Esophagus squamous epithelium (tissue), 5 donors: Measurements from ENCODE around the gene TUT7. TPM values are rescaled to one million over a fixed set of nuclear protein-coding genes. Genes with fewer than 3 reads are reported as not detected.

ENCODE experiments used
- DNase-seq: peaks from one replicate; lab custom pipeline; 2025; lab: John Stamatoyannopoulos, UW
- H3K27ac ChIP-seq, 4 donors: fragments of 200-600 bp; sonication (generic); one replicate each; pipeline ENCODE4 v1.5.1; 2016 to 2019; ENCODE audit warnings: mild to moderate bottlenecking in 1 of 4
- H3K27me3 ChIP-seq, 4 donors: fragments of 200-600 bp; sonication (generic); 1 replicate in 3 of 4; 2 replicates in 1 of 4; pipeline versions ENCODE4 v1.5.1 to v1.6.0; 2017 to 2021; ENCODE audit warnings: antibody characterized with exemption in 1 of 4
- H3K36me3 ChIP-seq, 3 donors: fragments of 200-600 bp; sonication (generic); one replicate each; pipeline ENCODE4 v1.5.1; 2016 to 2019
- H3K4me1 ChIP-seq, 3 donors: fragments of 200-600 bp; sonication (generic); one replicate each; pipeline ENCODE4 v1.5.1; 2017 to 2019
- H3K4me3 ChIP-seq, 4 donors: fragments of 200-600 bp; sonication (generic); 1 replicate in 3 of 4; 2 replicates in 1 of 4; pipeline ENCODE4 v1.5.1; 2016 to 2019; ENCODE audit warnings: mild to moderate bottlenecking in 2 of 4, moderate library complexity in 1 of 4
- H3K9me3 ChIP-seq, 3 donors: fragments of 200-600 bp; sonication (generic); one replicate each; pipeline ENCODE4 v1.5.1; 2016 to 2019
- CTCF ChIP-seq, 6 experiments: fragments of 450-650 bp in 4 of 6; fragments of 200-600 bp in 2 of 6; sonication (generic) in 2 of 6; IDR thresholded peaks; one replicate each; pipeline ENCODE4 v1.5.1; 2016 to 2019; ENCODE audit warnings: antibody characterized with exemption in 6 of 6, mild to moderate bottlenecking in 4 of 6, moderate library complexity in 4 of 6
- POLR2A ChIP-seq, 4 donors: fragments of 450-650 bp; IDR thresholded peaks; one replicate each; pipeline ENCODE4 v1.6.1; 2017; ENCODE audit warnings: antibody characterized with exemption in 4 of 4, mild to moderate bottlenecking in 4 of 4, moderate library complexity in 3 of 4
- WGBS, 2 donors: methylation state at CpG; one replicate each; pipeline ENCODE4 v1.1.5; 2018; 5-methylcytosine and 5-hydroxymethylcytosine counted together
- intact Hi-C: fragments of 100-400 bp; cut with DNase I; formaldehyde crosslinking; loops from one replicate; pipeline ENCODE4 v1.15.0; 2022
- total RNA-seq, 4 donors: library from RNA; depleted of rRNA; stranded (reverse); fragments of >200 nt; gene quantifications; one replicate each; pipeline ENCODE4 v1.1.0, GENCODE V29; 2016
- donor health status: DM: yes; HTN: yes; CAD: no.

TUT7 gene
- total RNA-seq, 4 donors from 2014 or later = 34.3 to 71.0 (median 54.9) TPM

- peaks cover 0 to 12% (median 0%) of the 10 kb centered on the region in 3 donors for H3K36me3 ChIP-seq
- intact Hi-C loops = loop anchor here (10.0 kb wide), 1 partner anchor 74 kb away; the partner anchor contains the start of gene TUT7
- H3K4me3 ChIP-seq = no peak overlapping the region
- H3K4me1 ChIP-seq = peaks cover 4 to 61% (median 20%) of the 10 kb centered on the region in 3 donors
- DNase-seq = no peak
- H3K27ac ChIP-seq = no peak overlapping the region
- H3K27me3 ChIP-seq = no peaks in the 10 kb centered on the region
- H3K9me3 ChIP-seq = no peaks in the 10 kb centered on the region
- whole genome bisulfite sequencing, 2 donors = 91 to 92% methylated on average over 4 to 5 of the region's 7 CpGs
- TF ChIP-seq POLR2A (IDR thresholded peaks at IDR 0.05) (no peak), CTCF (IDR thresholded peaks at IDR 0.05) (no peak)
Observed at GRCh38 chr9:86280580-86280979, 73.6 kb downstream of the TUT7 start.

DNA sequence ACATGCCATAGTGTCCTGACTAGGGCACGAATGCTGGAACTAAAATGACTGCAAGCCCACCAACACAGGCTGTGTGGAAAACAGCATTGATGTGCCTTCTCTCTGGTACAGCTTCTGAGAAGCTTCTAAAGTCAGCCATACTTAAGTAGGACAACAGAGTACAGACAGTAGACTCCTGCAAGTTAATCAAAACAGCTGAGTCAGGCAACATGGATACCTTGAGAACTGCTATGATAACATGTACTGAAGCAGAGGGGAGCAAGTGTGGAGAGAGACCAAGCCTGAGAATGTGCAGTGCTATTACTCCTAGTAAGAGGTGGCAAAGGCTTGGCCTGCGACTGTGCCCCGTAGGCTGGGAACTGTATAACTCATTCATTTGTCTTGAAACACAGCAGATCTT, 74.4 kb downstream of the TUT7 start:
- Histone ChIP-seq H3K4me3 (no peak overlapping the region), H3K4me1 (peaks cover 4 to 69% (median 20%) of the 10 kb centered on the region in 3 donors)

GRCh38 chr9:86277072-86277471, 77.1 kb downstream of the TUT7 start:
- 62 to 71% methylated on average over 1 of the region's 1 CpG for WGBS, 2 donors
- no peak for DNase-seq
- Histone ChIP-seq H3K36me3 (peaks cover 0 to 31% (median 11%) of the 10 kb centered on the region in 3 donors), H3K4me1 (peaks cover 0 to 62% (median 15%) of the 10 kb centered on the region in 3 donors), H3K4me3 (no peak overlapping the region), H3K27me3 (no peaks in the 10 kb centered on the region), H3K9me3 (no peaks in the 10 kb centered on the region), H3K27ac (no peak overlapping the region)
- TF ChIP-seq POLR2A (IDR thresholded peaks at IDR 0.05) (no peak), CTCF (IDR thresholded peaks at IDR 0.05) (no peak)
- intact Hi-C loops = no loop called here

More for the DNA sequence above, 74.4 kb downstream of the TUT7 start:
- peaks cover 0 to 12% (median 0%) of the 10 kb centered on the region in 3 donors for H3K36me3 ChIP-seq
- DNase-seq = no peak
- 96 to 100% methylated on average over 3 of the region's 3 CpGs for WGBS, 2 donors
- no peaks in the 10 kb centered on the region for H3K27me3 ChIP-seq
- no peak for TF ChIP-seq POLR2A (IDR thresholded peaks at IDR 0.05)
- no peaks in the 10 kb centered on the region for H3K9me3 ChIP-seq
- no peak overlapping the region for H3K27ac ChIP-seq
- intact Hi-C loops = loop anchor here (10.0 kb wide), 1 partner anchor 75 kb away; the partner anchor contains the start of gene TUT7

GRCh38 chr9:86275962-86276361, 78.2 kb downstream of the TUT7 start:
- intact Hi-C loops = no loop called here
- Histone ChIP-seq H3K9me3 (no peaks in the 10 kb centered on the region), H3K27me3 (no peaks in the 10 kb centered on the region), H3K36me3 (peaks cover 0 to 42% (median 21%) of the 10 kb centered on the region in 3 donors), H3K27ac (no peak overlapping the region), H3K4me1 (peaks cover 0 to 55% (median 10%) of the 10 kb centered on the region in 3 donors), H3K4me3 (no peak overlapping the region)
- DNase-seq = no peak
- WGBS, 2 donors = 80 to 87% methylated on average over 3 of the region's 3 CpGs
- TF ChIP-seq CTCF (IDR thresholded peaks at IDR 0.05) = peak in 1 of 6 experiments; percentile 13
- no peak for TF ChIP-seq POLR2A (IDR thresholded peaks at IDR 0.05)

- Histone ChIP-seq H3K4me1 (peaks cover 0 to 45% (median 4%) of the 10 kb centered on the region in 3 donors), H3K27ac (no peak overlapping the region), H3K4me3 (no peak overlapping the region), H3K9me3 (no peaks in the 10 kb centered on the region), H3K36me3 (peaks cover 0 to 44% (median 21%) of the 10 kb centered on the region in 3 donors), H3K27me3 (no peaks in the 10 kb centered on the region)
- intact Hi-C loops = no loop called here
- TF ChIP-seq CTCF (IDR thresholded peaks at IDR 0.05) (no peak), POLR2A (IDR thresholded peaks at IDR 0.05) (no peak)
- DNase-seq = no peak
- WGBS, 2 donors = 66 to 75% methylated on average over 6 to 7 of the region's 7 CpGs
Observed at GRCh38 chr9:86274821-86275643, 79.2 kb downstream of the TUT7 start.
